Suprapubic skin (tissue), 4 donors: ENCODE data around the gene TTC21A.

Experiments used
- CTCF ChIP-seq, 2 donors: fragments of 200-600 bp in 1 of 2; fragments of 450-650 bp in 1 of 2; sonication (generic) in 1 of 2; IDR thresholded peaks; one replicate each; pipeline ENCODE4 v1.5.1; 2016 to 2019; ENCODE audit warnings: antibody characterized with exemption in 2 of 2, mild to moderate bottlenecking in 1 of 2, moderate library complexity in 1 of 2
- POLR2A ChIP-seq, 2 donors: fragments of 450-650 bp; IDR thresholded peaks; one replicate each; pipeline ENCODE4 v1.6.1; 2017; ENCODE audit warnings: antibody characterized with exemption in 2 of 2, mild to moderate bottlenecking in 2 of 2, moderate library complexity in 2 of 2
- POLR2AphosphoS5 ChIP-seq, 3 donors: sonication (generic); formaldehyde crosslinking; IDR thresholded peaks; one replicate each; pipeline ENCODE4 v1.6.1; 2017; ENCODE audit warnings: antibody characterized with exemption in 3 of 3

DNA sequence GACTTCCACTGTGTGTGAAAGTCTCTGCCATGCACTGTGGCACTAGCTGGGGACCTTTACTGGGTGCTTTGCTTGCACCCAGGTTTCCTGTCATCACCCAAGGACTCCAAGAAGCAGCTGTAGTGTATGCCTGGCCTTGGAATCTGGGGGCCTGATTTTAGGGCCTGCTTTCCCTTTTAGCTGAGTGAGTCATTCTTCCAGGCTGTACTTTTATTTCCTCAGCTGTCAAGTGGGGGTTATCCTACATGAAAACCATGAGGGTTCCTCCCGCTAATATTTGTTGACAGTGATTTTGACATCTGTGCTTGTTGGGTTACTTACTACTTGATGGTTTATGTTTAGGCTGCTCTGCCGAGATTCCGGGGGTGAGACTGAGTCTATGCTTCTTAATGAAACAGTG, 18.6 kb upstream of the TTC21A start:
- TF ChIP-seq CTCF (IDR thresholded peaks at IDR 0.05) (no peak), POLR2A (IDR thresholded peaks at IDR 0.05) (no peak), POLR2AphosphoS5 (IDR thresholded peaks at IDR 0.05) (no peak)
